ENCODE results near the gene DUSP3. TPM values are rescaled to one million over a fixed set of nuclear protein-coding genes. Genes with fewer than 3 reads are reported as not detected.
A peak's percentile ranks its signal among the peaks of the same experiment; 100 is the strongest.

Gene DUSP3
- polyA plus RNA-seq, 5 donors = 29.5 to 33.5 (median 31.7) TPM

DNA sequence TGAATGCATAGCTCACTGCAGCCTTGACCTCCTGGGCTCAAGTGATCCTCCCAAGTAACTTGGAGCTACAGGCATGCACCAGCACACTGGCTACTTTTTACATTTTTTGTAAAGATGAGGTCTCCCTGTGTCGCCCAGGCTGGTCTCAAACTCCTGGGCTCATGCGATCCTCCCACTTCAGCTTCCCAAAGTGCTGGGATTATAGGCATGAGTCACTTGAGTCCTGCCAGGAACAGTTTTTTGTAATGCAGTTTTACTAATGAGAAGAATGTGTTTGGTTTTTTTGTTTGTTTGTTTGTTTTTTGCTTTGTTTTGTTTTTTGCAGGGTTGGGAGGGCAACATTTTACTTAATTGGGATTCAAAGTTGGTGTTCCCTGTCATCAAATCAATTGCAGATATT, 42.4 kb downstream of the DUSP3 start:
- DNase-seq = no peak

DNA sequence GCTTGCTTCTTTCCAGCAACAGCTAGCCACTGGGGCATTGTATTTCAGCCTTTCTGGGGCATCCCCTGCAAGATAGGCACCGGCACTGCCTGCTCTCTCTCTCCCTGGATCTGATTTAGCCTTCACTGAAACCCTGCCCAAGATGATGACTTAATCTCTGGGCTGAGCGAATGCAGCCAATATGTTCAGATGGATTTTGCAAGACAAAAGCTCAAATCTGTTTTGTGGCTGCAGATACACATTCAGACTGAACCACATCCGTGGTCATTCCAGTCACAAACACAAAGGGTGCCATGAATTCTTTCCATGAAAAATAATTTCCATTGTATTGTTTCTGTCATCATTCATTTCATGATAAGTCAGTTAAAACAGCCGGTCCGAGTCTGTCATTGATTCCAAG, 44.4 kb downstream of the DUSP3 start:
- DNase-seq = no peak

DNA sequence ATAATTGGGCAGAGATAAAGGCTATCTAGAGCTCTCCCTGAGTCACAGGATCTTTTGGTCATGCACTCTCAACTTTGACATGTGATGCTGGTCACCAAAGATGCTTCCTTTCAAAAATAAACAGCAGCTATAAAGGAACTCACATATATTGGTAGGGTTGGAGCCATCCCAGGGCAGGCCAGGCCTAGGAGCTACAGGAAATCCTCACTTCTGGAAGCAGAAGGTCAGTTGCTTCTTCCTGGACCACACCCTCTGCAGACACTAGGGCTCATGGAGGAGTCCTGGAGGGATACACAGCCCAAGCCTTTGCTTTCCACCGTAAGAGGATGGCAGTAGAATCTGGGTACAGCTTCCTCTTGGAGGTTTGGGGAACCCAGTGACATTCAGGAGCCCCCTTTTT, 44.8 kb downstream of the DUSP3 start:
- no peak for DNase-seq

DNA sequence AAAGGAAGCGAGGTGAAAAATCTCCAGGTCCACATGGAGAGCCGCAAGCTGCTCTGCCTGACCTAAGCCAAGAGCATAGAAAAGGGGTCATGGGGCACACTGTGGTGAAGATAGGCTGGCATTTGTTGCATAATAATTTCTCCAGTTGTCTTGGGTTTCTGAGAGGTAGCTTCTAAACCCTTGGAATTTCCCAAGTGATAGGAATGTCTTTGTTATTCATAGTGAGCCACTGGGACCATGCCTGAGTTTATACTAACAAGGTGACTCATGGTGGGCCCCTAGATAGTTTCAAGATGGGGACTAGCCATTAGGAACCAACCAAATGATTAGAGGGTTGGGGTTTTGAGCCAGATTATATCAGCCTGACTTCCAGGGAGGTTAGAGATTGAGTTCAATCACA, 45.8 kb downstream of the DUSP3 start:
- no peak for DNase-seq

DNA sequence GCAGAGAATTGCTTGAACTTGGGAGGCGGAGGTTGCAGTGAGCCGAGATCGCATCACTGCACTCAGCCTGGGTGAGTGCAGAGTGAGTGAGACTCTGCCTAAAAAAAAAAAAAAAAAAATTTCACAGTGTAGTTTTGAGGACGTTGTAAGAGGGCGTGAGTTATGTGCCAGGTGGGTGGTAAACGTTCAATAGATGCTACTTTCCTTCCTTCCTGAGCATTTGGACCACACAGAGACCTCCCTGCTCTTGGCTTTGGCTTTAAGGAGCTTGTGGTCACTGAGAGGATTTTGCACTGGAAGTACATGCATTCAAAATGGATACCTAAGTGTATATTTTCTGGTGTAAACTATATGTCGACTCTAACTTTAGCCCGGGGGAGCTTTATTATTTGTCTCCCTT, 50.7 kb downstream of the DUSP3 start:
- no peak for DNase-seq

DNA sequence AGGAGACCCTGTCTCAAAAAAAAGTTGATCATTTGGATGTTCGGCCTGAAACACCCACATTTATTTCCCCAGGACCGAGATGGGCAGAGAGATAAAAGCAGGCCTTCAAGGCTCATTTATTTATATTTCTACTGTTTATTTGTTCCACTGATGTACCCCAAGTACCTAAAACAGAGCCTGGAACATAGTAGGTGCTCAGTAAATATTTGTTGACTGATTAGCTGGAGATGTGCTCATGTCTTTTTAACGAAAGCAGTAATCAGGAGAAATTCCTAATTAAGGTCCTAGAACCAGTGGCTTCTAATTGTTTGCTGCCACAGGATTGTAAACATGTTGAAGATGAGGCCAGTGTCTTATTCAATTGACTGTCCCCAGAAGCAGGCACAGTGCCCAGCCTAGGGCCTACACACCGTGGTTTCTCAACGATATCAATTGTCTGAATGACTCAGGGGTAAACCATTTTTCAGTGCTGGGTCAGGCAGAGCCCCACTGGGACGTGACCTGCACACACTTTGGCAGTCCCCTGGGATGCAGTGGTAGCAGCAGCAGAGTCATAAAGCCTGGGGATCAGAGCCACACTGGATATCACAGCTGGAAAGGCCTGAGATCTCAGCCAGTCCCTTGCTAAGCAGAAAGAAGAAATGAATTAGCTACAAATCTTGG, 54.9 kb downstream of the DUSP3 start:
- DNase-seq = no peak

DNA sequence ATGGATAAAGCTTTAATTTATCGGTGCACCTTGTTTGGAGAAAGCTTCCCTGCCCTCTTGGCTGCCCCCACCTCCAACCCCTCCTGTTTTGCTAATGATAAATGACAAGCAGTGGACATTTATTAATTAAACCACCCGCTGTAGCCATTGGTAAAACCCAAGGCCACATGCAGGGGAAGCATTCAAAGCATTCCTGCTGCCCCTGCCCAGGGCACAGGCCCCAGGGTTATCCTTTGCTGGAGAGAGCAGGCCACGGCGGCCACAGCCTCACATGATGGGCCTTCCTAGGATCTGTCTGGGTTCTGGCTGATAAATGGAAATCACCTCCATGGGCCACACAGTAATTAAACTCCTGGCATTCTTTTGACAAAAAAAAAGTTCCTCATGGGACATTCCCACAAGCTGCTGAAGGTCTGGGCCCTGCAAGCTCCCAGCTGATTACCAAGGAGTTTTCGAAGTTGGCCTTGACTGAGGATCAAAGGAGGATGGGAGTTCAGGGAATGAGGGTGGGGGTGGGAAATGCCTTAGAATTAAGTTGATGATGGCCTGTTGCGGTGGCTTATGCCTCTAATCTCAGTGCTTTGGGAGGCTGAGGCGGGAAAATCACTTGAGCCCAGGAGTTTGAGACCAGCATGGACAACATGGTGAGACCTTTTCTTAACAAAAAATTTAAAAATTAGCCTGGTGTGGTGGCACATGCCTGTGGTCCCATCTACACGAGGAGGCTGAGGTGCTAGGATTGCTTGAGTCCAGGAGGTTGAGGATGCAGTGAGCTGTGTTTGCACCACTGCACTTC, 55.7 kb downstream of the DUSP3 start:
- no peak for DNase-seq

DNA sequence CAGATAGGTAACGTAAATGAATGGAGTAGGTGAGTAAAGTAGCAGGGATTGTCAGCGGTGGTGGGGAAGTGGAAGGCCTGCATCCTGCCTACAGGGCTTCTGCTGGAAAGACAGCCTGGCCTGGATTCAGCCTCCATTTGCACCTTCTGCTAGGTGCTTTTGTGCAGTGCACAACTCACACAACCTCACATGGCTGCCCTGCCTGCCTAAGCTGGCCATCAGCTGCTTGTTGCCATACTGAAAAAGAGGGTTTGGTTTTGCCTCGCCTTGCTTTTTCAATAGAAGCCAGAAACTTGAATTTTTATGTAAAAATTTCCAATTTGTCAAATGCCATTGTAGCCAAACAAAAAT, 56.5 kb downstream of the DUSP3 start:
- DNase-seq = no peak

DNA sequence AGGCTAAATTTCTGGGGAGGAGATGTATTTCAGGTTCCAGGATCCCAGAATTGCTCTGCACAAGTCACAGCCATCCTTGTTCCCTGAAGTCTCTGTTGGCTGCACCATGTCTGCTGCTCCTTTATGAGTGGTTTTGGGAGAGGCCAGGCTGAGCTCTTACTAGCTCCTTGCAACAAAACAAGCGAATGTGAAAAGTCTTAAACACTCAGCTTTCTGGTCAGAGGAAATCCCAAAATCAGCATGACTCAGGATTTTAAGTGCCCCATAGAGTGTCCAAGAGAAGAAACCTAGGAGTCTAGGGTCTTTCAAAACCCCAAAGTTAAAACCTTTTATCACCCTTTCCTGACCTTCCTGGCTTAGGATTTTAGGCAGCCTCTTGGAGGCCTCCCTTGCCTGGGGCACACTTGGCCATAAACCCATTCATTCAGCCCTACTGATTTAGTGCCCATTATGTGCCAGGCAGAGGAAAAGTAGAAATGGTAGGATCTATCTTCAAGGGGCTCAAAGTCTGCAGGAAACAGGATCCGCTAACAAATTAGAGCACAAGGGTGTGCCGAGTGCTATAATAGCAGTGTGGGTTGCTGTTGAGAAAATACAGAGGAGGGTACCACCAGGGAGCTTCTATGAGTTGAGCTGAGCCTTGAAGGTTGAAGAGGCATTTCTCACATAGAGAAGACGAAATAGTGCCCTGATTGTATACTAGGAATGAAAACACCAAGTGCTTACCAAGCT, 57.1 kb downstream of the DUSP3 start:
- DNase-seq = no peak

DNA sequence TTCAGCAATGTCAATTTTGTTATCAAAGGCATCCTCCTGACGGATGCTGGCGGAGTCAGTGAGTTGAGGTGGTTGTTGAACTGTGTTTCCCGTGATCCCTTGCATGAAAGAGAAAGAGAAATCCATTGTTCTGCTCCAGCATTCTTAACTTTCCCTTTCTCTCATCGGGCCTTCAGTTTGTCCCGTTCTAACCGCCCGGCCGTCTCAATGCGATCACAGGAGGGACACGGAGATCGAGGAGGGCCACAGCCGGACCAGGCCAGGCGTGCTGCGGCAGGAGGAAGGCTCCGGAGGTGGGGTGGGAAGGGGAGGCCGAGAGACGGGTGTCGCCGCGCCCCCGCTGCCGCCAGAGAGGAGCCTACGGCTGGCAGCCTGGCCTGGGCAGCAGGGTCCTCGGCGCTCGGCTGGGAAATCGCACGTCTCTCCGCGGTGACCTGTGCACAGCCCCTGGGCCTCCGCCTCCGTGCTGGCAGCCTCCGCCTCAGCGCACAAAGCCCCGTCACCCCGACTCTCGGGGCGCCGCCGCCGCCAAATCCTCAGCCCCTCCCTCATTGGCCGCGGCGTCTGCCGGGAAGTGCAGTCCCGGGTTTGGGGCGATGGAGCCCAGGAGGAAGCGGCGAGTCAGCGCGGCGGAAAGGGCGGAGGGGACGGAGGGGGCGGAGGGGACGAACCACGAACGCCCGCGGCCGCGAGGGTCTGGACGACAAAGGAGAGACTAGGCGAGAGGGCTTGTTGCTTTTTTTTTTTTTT, 58.3 kb downstream of the DUSP3 start:
- DNase-seq = peak; percentile 79 to 80

DNA sequence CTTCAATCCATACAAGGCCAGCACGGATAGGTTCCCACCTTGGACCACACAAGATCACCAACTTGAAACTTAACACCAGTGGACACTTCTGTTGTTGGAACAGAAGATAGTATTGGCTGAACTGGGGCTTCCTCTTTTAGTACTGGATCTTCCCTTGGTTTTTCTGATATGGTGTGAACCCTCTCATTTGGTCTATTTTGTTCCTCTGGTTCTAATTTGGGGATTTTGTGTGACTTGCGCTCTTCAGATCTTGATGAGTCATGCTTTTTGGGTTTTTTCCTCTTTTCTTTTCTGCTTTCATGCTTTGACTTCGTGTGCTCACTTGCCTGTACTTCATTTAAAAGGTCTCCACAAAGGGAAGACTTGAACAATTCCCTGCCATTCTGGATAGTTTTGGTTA, 59.2 kb downstream of the DUSP3 start:
- no peak for DNase-seq

DNA sequence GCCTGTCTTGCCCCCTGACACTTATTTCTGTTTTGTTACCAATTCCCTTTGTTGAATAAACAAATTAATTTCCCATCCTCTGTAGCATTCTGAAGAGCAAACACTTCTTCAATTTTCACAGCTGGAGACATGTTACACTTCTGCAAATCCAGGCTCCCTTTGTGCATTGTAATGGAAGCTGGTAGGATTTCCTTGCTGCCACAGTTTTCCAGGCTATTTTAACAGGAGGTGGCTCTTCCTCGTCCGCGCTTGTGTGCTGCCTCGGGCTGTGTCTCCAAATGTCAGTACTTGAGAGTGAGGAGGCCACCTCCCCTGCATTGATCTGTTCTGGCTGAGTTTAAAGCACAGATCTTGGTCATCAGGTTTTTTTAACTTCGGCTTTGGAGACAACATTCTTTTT, 60.2 kb downstream of the DUSP3 start:
- DNase-seq = no peak

DNA sequence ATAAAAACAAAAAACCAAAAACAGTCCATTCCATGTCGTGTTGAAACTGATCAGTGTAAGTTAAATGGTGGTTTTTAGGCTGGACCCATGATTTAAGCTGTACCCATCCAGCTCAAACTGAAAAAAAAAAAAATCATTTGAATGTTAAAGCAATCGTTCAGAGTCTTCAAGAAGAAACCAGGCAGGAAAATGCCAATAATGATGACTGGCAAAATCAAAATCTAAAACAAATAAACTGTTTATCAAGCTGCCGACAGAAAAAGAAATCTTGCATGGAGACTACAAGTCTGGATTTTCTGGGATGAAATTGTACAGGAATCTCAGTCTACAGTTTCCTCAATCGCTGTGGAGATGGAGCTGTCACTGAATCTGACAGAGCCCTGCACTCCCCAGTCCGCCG, 60.9 kb downstream of the DUSP3 start:
- DNase-seq = no peak

Other genes with a start within 250 kb of the DUSP3 start
- 10 to 100 TPM in 3 of 5 donors, 1 to 10 TPM in 2; 8.8 to 22.0 (median 16.7) TPM for gene ETV4, start 232.6 kb downstream of the DUSP3 start, polyA plus RNA-seq (ENCODE audit: insufficient read depth in 1 of 5, insufficient read length in 5 of 5, low replicate concordance in 1 of 5)
- under 1 TPM; 0.21 to 0.64 (median 0.31) TPM for gene MEOX1, start 117.1 kb downstream of the DUSP3 start, polyA plus RNA-seq (ENCODE audit: insufficient read depth in 1 of 5, insufficient read length in 5 of 5, low replicate concordance in 1 of 5)
- under 1 TPM in 2 of 5 donors, not detected in 3; 0.04 to 0.18 TPM for gene SOST, start 20.2 kb downstream of the DUSP3 start, polyA plus RNA-seq (ENCODE audit: insufficient read depth in 1 of 5, insufficient read length in 5 of 5, low replicate concordance in 1 of 5)
- gene CFAP97D1, start 1.5 kb upstream of the DUSP3 start, polyA plus RNA-seq (ENCODE audit: insufficient read depth in 1 of 5, insufficient read length in 5 of 5, low replicate concordance in 1 of 5) = under 1 TPM in 4 of 5 donors, not detected in 1; 0.03 to 0.09 (median 0.05) TPM
- gene MPP3, start 54.2 kb upstream of the DUSP3 start, polyA plus RNA-seq (ENCODE audit: insufficient read depth in 1 of 5, insufficient read length in 5 of 5, low replicate concordance in 1 of 5) = 10 to 100 TPM in 3 of 5 donors, 1 to 10 TPM in 2; 9.3 to 13.7 (median 10.6) TPM
- 1 to 10 TPM in 4 of 5 donors, under 1 TPM in 1; 0.77 to 1.8 (median 1.3) TPM for gene CD300LG, start 68.2 kb upstream of the DUSP3 start, polyA plus RNA-seq (ENCODE audit: insufficient read depth in 1 of 5, insufficient read length in 5 of 5, low replicate concordance in 1 of 5)
- 1 to 10 TPM; 3.5 to 5.1 (median 4.7) TPM for gene MPP2, start 128.6 kb upstream of the DUSP3 start, polyA plus RNA-seq (ENCODE audit: insufficient read depth in 1 of 5, insufficient read length in 5 of 5, low replicate concordance in 1 of 5)
- 1 to 10 TPM in 4 of 5 donors, not detected in 1; 1.5 to 2.2 (median 1.6) TPM for gene PPY, start 163.5 kb upstream of the DUSP3 start, polyA plus RNA-seq (ENCODE audit: insufficient read depth in 1 of 5, insufficient read length in 5 of 5, low replicate concordance in 1 of 5)
- under 1 TPM in 4 of 5 donors, not detected in 1; 0.17 to 0.79 (median 0.26) TPM for gene PYY, start 175.0 kb upstream of the DUSP3 start, polyA plus RNA-seq (ENCODE audit: insufficient read depth in 1 of 5, insufficient read length in 5 of 5, low replicate concordance in 1 of 5)
- gene NAGS, start 225.6 kb upstream of the DUSP3 start, polyA plus RNA-seq (ENCODE audit: insufficient read depth in 1 of 5, insufficient read length in 5 of 5, low replicate concordance in 1 of 5) = 1 to 10 TPM; 2.2 to 4.3 (median 4.2) TPM
- 10 to 100 TPM; 41.5 to 48.1 (median 42.7) TPM for gene TMEM101, start 236.0 kb upstream of the DUSP3 start, polyA plus RNA-seq (ENCODE audit: insufficient read depth in 1 of 5, insufficient read length in 5 of 5, low replicate concordance in 1 of 5)

All from right lung (tissue), 5 donors.